Activated CD4-positive, alpha-beta memory T cell treated with anti-CD3 and anti-CD28 coated beads for 36 hours (primary cell): Measurements from ENCODE around the gene DLX4. TPM values are rescaled to one million over a fixed set of nuclear protein-coding genes. Genes with fewer than 3 reads are reported as not detected.

Experiments used
- CTCF ChIA-PET: fragments of 350-600 bp; sonication (Branson Sonifier 250); formaldehyde crosslinking; loops from one replicate; lab custom pipeline; 2021; ENCODE audit warnings: antibody characterized with exemption, inconsistent platforms; lab: Charles Lee
- POLR2A ChIA-PET: fragments of 350-600 bp; sonication (Branson Sonifier 250); formaldehyde crosslinking; loops from one replicate; lab custom pipeline; 2021; ENCODE audit warnings: antibody characterized with exemption; lab: Charles Lee
- DNase-seq: peaks from one replicate; pipeline ENCODE4 v3.0.0-alpha.2; 2020
- H3K27ac Mint-ChIP-seq: one replicate; pipeline ENCODE4 v1.8.0; 2021; ENCODE audit warnings: mixed read lengths
- H3K27me3 Mint-ChIP-seq: one replicate; pipeline ENCODE4 v1.8.0; 2021; ENCODE audit warnings: mixed read lengths
- H3K36me3 Mint-ChIP-seq: one replicate; pipeline ENCODE4 v1.8.0; 2021; ENCODE audit warnings: mixed read lengths
- H3K4me1 Mint-ChIP-seq: one replicate; pipeline ENCODE4 v1.8.0; 2021; ENCODE audit warnings: low read depth, mixed read lengths
- H3K4me3 Mint-ChIP-seq: one replicate; pipeline ENCODE4 v1.8.0; 2021; ENCODE audit warnings: mild to moderate bottlenecking, mixed read lengths
- H3K9me3 Mint-ChIP-seq: one replicate; pipeline ENCODE4 v1.8.0; 2021; ENCODE audit warnings: mixed read lengths
- intact Hi-C: fragments of 100-400 bp; cut with micrococcal nuclease; formaldehyde crosslinking; loops from one replicate; pipeline ENCODE4 v1.15.1; 2023
- total RNA-seq, 2 experiments: library from RNA; stranded (reverse); gene quantifications; one replicate each; pipeline ENCODE4 v1.2.3, GENCODE V29; 2021

DLX4 gene
- total RNA-seq, 2 experiments from 2014 or later, result 0.52 to 0.87 TPM

GRCh38 chr17:49992191-49992932, 23.4 kb downstream of the DLX4 start:
- Mint-ChIP-seq H3K27ac (no peak overlapping the region), H3K36me3 (no peaks in the 10 kb centered on the region), H3K4me1 (peaks cover 18% of the 10 kb centered on the region), H3K27me3 (peaks cover 71% of the 10 kb centered on the region), H3K9me3 (no peaks in the 10 kb centered on the region), H3K4me3 (no peak overlapping the region)
- no peak for DNase-seq
- ChIA-PET CTCF (interaction anchor here (2.7 kb wide), 1 partner anchor 102 kb away, joined by 9 read pairs; no protein-coding TSS in a partner anchor), POLR2A (no interaction called here)
- intact Hi-C loops, result loop anchor here (10.0 kb wide), 1 partner anchor 288 kb away; the partner anchor contains the start of gene SLC35B1

GRCh38 chr17:49992933-49993422, 24.0 kb downstream of the DLX4 start:
- Mint-ChIP-seq H3K4me1 (peaks cover 18% of the 10 kb centered on the region), H3K9me3 (no peaks in the 10 kb centered on the region), H3K36me3 (no peaks in the 10 kb centered on the region), H3K4me3 (peak overlapping the region; percentile 4), H3K27me3 (peaks cover 72% of the 10 kb centered on the region), H3K27ac (no peak overlapping the region)
- no peak for DNase-seq
- intact Hi-C loops, result loop anchor here (10.0 kb wide), 1 partner anchor 288 kb away; the partner anchor contains the start of gene SLC35B1
- CTCF ChIA-PET, result interaction anchor here (1.0 to 10.8 kb wide), 5 partner anchors 39 to 436 kb away, joined by 4 to 264 read pairs (median 9); no protein-coding TSS in a partner anchor
- POLR2A ChIA-PET, result no interaction called here

- Mint-ChIP-seq H3K4me3 (peak overlapping the region; percentile 66), H3K27ac (no peak overlapping the region), H3K27me3 (peaks cover 71% of the 10 kb centered on the region), H3K9me3 (no peaks in the 10 kb centered on the region), H3K36me3 (no peaks in the 10 kb centered on the region), H3K4me1 (peaks cover 21% of the 10 kb centered on the region)
- peak; percentile 56 for DNase-seq
- ChIA-PET CTCF (interaction anchor here (1.0 to 10.8 kb wide), 7 partner anchors 10 to 436 kb away, joined by 4 to 264 read pairs (median 9); no protein-coding TSS in a partner anchor), POLR2A (no interaction called here)
- intact Hi-C loops, result loop anchor here (1.0 to 10.0 kb wide), 3 partner anchors 25 to 289 kb away; partner anchors contain the start of genes DLX4 and SLC35B1
Observed at GRCh38 chr17:49993423-49994060, 24.6 kb downstream of the DLX4 start.

- no peak overlapping the region for H3K27ac Mint-ChIP-seq
- H3K36me3 Mint-ChIP-seq, result no peaks in the 10 kb centered on the region
- peak; percentile 22 for DNase-seq
- CTCF ChIA-PET, result interaction anchor here (0.6 to 10.8 kb wide), 11 partner anchors 10 to 438 kb away, joined by 3 to 264 read pairs (median 8); no protein-coding TSS in a partner anchor
- H3K9me3 Mint-ChIP-seq, result no peaks in the 10 kb centered on the region
- H3K4me1 Mint-ChIP-seq, result peaks cover 22% of the 10 kb centered on the region
- H3K27me3 Mint-ChIP-seq, result peaks cover 74% of the 10 kb centered on the region
- intact Hi-C loops, result loop anchor here (1.0 to 10.0 kb wide), 3 partner anchors 26 to 290 kb away; partner anchors contain the start of genes DLX4 and SLC35B1
- peak overlapping the region; percentile 66 for H3K4me3 Mint-ChIP-seq
- POLR2A ChIA-PET, result interaction anchor here (1.1 kb wide), 1 partner anchor 42 kb away, joined by 3 read pairs; no protein-coding TSS in a partner anchor
Observed at GRCh38 chr17:49994085-49995054, 25.4 kb downstream of the DLX4 start.

- Mint-ChIP-seq H3K36me3 (no peaks in the 10 kb centered on the region), H3K4me1 (peaks cover 22% of the 10 kb centered on the region), H3K4me3 (peak within 1 kb of the TSS; percentile 66), H3K9me3 (no peaks in the 10 kb centered on the region), H3K27me3 (peaks cover 71% of the 10 kb centered on the region), H3K27ac (no peak within 1 kb of the TSS)
- peak; percentile 50 for DNase-seq
- intact Hi-C loops, result loop anchor here (2.0 to 10.0 kb wide), 2 partner anchors 26 to 290 kb away; partner anchors contain the start of genes DLX4 and SLC35B1
- POLR2A ChIA-PET, result interaction anchor here (1.1 kb wide), 1 partner anchor 43 kb away, joined by 3 read pairs; no protein-coding TSS in a partner anchor
- CTCF ChIA-PET, result interaction anchor here (0.6 to 10.8 kb wide), 16 partner anchors 9 to 439 kb away, joined by 3 to 264 read pairs (median 21); partner anchors contain the start of gene DLX4
Observed at GRCh38 chr17:49995055-49995738, 26.2 kb downstream of the DLX4 start, which contains the start of gene DLX3. Gene DLX3, minus strand, starts transcription at chr17:49995224. Its CDS starts 226 bp downstream, at chr17:49994998.

- Mint-ChIP-seq H3K27me3 (peaks cover 69% of the 10 kb centered on the region), H3K9me3 (no peaks in the 10 kb centered on the region), H3K36me3 (no peaks in the 10 kb centered on the region), H3K27ac (no peak overlapping the region), H3K4me3 (no peak overlapping the region), H3K4me1 (peaks cover 22% of the 10 kb centered on the region)
- ChIA-PET POLR2A (interaction anchor here (1.8 to 2.3 kb wide), 2 partner anchors 43 to 135 kb away, joined by 4 to 9 read pairs; no protein-coding TSS in a partner anchor), CTCF (interaction anchor here (0.8 to 10.8 kb wide), 48 partner anchors 7 to 1258 kb away, joined by 3 to 264 read pairs (median 8); partner anchors contain the start of genes DLX4 and NXPH3)
- intact Hi-C loops, result loop anchor here (2.0 to 10.0 kb wide), 2 partner anchors 291 to 427 kb away; partner anchors contain the start of gene SLC35B1
- DNase-seq, result no peak
Observed at GRCh38 chr17:49996121-49996494, 27.1 kb downstream of the DLX4 start.

GRCh38 chr17:49996495-49997300, 27.7 kb downstream of the DLX4 start:
- Mint-ChIP-seq H3K27me3 (peaks cover 71% of the 10 kb centered on the region), H3K27ac (no peak overlapping the region), H3K4me3 (peak overlapping the region; percentile 42), H3K9me3 (no peaks in the 10 kb centered on the region), H3K36me3 (no peaks in the 10 kb centered on the region), H3K4me1 (peaks cover 22% of the 10 kb centered on the region)
- ChIA-PET POLR2A (interaction anchor here (1.4 to 2.3 kb wide), 3 partner anchors 44 to 135 kb away, joined by 4 to 9 read pairs (median 4); no protein-coding TSS in a partner anchor), CTCF (interaction anchor here (0.7 to 10.8 kb wide), 64 partner anchors 8 to 1258 kb away, joined by 3 to 264 read pairs (median 6); partner anchors contain the start of genes DLX4, FAM117A and NXPH3)
- peak; percentile 73 for DNase-seq
- intact Hi-C loops, result loop anchor here (2.0 to 10.0 kb wide), 2 partner anchors 292 to 428 kb away; partner anchors contain the start of gene SLC35B1

GRCh38 chr17:49997301-49997650, 28.3 kb downstream of the DLX4 start:
- no peak for DNase-seq
- Mint-ChIP-seq H3K9me3 (no peaks in the 10 kb centered on the region), H3K4me3 (no peak overlapping the region), H3K27me3 (peaks cover 71% of the 10 kb centered on the region), H3K27ac (no peak overlapping the region), H3K4me1 (peaks cover 22% of the 10 kb centered on the region), H3K36me3 (no peaks in the 10 kb centered on the region)
- intact Hi-C loops, result loop anchor here (2.0 to 10.0 kb wide), 2 partner anchors 292 to 428 kb away; partner anchors contain the start of gene SLC35B1
- POLR2A ChIA-PET, result interaction anchor here (1.4 to 2.3 kb wide), 3 partner anchors 45 to 136 kb away, joined by 4 to 9 read pairs (median 4); no protein-coding TSS in a partner anchor
- CTCF ChIA-PET, result interaction anchor here (0.7 to 10.8 kb wide), 59 partner anchors 8 to 561 kb away, joined by 3 to 264 read pairs (median 6); partner anchors contain the start of genes DLX4, FAM117A, NXPH3 and TAC4
